ENCODE measurements around the gene MRPL41.
"Not testable (repeated sequence)": the region's sequence is repeated elsewhere in the genome, so short reads cannot be mapped to it uniquely, and the experiment has no call there.

The MRPL41 gene

GRCh38 chr9:137522746-137523455 is 28.8 kb upstream of the MRPL41 start:
- DNase-seq = no peak

- DNase-seq = no peak
Measured at GRCh38 chr9:137524161-137524980, 27.3 kb upstream of the MRPL41 start.

- no peak for DNase-seq
Measured at GRCh38 chr9:137524981-137525317, 26.7 kb upstream of the MRPL41 start.

GRCh38 chr9:137530331-137530730 is 21.3 kb upstream of the MRPL41 start:
- DNase-seq = peak; percentile 41 to 54 (median 48)

- no peak for DNase-seq
Measured at GRCh38 chr9:137531099-137531765, 20.4 kb upstream of the MRPL41 start.

- DNase-seq = not testable (repeated sequence)
Measured at GRCh38 chr9:137532891-137533468, 18.7 kb upstream of the MRPL41 start.

GRCh38 chr9:137534256-137535119 is 17.2 kb upstream of the MRPL41 start:
- DNase-seq = peak; percentile 61 to 78 (median 72)

- DNase-seq = no peak
Measured at GRCh38 chr9:137535120-137535428, 16.6 kb upstream of the MRPL41 start.

- not testable (repeated sequence) for DNase-seq
Measured at GRCh38 chr9:137536594-137537131, 15.0 kb upstream of the MRPL41 start.

- no peak for DNase-seq
Measured at GRCh38 chr9:137538058-137538457, 13.6 kb upstream of the MRPL41 start.

- DNase-seq = no peak
Measured at GRCh38 chr9:137540536-137540935, 11.1 kb upstream of the MRPL41 start.

GRCh38 chr9:137542486-137542885 is 9.2 kb upstream of the MRPL41 start:
- DNase-seq = no peak

- DNase-seq = no peak
Measured at GRCh38 chr9:137543237-137543963, 8.3 kb upstream of the MRPL41 start.

GRCh38 chr9:137544176-137544760 is 7.4 kb upstream of the MRPL41 start:
- DNase-seq = peak; percentile 48 to 59 (median 57)

GRCh38 chr9:137545123-137545522 is 6.6 kb upstream of the MRPL41 start:
- no peak for DNase-seq

GRCh38 chr9:137547687-137548543 is 3.8 kb upstream of the MRPL41 start:
- no peak for DNase-seq

- DNase-seq = peak; percentile 75 to 89 (median 79)
Measured at GRCh38 chr9:137550231-137550621, 1.5 kb upstream of the MRPL41 start, which contains the start of gene PNPLA7. TSS of gene PNPLA7 (minus strand) at chr9:137550402. CDS start at chr9:137550197, 205 bp downstream.

GRCh38 chr9:137550958-137551263 is 768 bp upstream of the MRPL41 start:
- DNase-seq = not testable (repeated sequence)

- DNase-seq = no peak
Measured at GRCh38 chr9:137552022-137552768, 516 bp downstream of the MRPL41 start.

Data from suppressor macrophage treated with lipopolysaccharide for 1 hour (primary cell).